Measurements from ENCODE around the gene PROS1.

GRCh38 chr3:93934366-93935046 lies 39.2 kb downstream of the PROS1 start:
- TF ChIP-seq CTCF (conservative IDR thresholded peaks at IDR 0.05; ENCODE audit: low read length) (no peak), EZH2phosphoT487 (IDR thresholded peaks at IDR 0.05; ENCODE audit: borderline replicate concordance, low read depth, low read length) (no peak)
